Left kidney (tissue), 8 donors: ENCODE data around the gene PCDHA9. TPM values are rescaled to one million over a fixed set of nuclear protein-coding genes. Genes with fewer than 3 reads are reported as not detected.
"Not testable (repeated sequence)": the region's sequence is repeated elsewhere in the genome, so short reads cannot be mapped to it uniquely, and the experiment has no call there.

Experiments
- DNase-seq: peaks from one replicate; pipeline ENCODE4 v3.0.0-alpha.2; 2013
- long read RNA-seq, 8 donors: transcript quantifications; one replicate each; lab custom pipeline, GENCODE V29; 2026
- polyA plus RNA-seq: library from polyadenylated mRNA; unstranded; fragments of 120-200 nt; gene quantifications from one replicate; pipeline ENCODE4 v1.2.1, GENCODE V29; 2013; ENCODE audit not compliant: insufficient read length

PCDHA9 gene, protein sequence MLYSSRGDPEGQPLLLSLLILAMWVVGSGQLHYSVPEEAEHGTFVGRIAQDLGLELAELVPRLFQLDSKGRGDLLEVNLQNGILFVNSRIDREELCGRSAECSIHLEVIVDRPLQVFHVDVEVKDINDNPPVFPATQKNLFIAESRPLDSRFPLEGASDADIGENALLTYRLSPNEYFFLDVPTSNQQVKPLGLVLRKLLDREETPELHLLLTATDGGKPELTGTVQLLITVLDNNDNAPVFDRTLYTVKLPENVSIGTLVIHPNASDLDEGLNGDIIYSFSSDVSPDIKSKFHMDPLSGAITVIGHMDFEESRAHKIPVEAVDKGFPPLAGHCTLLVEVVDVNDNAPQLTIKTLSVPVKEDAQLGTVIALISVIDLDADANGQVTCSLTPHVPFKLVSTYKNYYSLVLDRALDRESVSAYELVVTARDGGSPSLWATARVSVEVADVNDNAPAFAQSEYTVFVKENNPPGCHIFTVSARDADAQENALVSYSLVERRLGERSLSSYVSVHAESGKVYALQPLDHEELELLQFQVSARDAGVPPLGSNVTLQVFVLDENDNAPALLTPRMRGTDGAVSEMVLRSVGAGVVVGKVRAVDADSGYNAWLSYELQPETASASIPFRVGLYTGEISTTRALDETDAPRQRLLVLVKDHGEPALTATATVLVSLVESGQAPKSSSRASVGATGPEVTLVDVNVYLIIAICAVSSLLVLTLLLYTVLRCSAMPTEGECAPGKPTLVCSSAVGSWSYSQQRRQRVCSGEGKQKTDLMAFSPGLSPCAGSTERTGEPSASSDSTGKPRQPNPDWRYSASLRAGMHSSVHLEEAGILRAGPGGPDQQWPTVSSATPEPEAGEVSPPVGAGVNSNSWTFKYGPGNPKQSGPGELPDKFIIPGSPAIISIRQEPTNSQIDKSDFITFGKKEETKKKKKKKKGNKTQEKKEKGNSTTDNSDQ
- 0.03 TPM for polyA plus RNA-seq
- long read RNA-seq, donor 1, result 0 reads
- long read RNA-seq, donor 2, result 0 reads
- long read RNA-seq, donor 3, result 0 reads
- long read RNA-seq, donor 4, result 0 reads
- long read RNA-seq, donor 5, result 0 reads
- long read RNA-seq, donor 6, result 0 reads
- long read RNA-seq, donor 7, result 0 reads
- long read RNA-seq, donor 8, result 0 reads

DNA sequence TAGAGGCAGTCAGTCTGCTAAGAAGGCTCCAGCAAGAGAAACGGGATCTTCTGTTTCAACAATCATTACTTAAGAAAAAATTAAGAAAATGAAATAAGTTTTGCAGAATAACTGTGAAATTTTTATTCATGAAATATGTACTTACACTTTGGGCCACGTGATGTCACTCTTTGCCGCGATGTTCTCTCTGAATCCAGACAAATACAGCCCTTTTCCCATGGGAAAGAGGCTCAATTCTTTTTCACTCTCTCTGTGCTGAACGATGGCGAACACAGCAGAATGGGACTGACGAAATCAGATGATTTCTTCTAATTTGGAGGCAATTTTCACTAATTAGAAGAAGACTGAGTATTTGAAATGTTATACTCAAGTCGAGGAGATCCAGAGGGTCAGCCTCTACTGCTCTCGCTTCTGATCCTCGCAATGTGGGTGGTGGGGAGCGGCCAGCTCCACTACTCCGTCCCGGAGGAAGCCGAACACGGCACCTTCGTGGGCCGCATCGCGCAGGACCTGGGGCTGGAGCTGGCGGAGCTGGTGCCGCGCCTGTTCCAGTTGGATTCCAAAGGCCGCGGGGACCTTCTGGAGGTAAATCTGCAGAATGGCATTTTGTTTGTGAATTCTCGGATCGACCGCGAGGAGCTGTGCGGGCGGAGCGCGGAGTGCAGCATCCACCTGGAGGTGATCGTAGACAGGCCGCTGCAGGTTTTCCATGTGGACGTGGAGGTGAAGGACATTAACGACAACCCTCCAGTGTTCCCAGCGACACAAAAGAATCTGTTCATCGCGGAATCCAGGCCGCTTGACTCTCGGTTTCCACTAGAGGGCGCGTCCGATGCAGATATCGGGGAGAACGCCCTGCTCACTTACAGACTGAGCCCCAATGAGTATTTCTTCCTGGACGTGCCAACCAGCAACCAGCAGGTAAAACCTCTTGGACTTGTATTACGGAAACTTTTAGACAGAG is at the start of gene PCDHA9:
TSS of gene PCDHA9 (plus strand) at position 244 of the 964 bp plus-strand sequence. CDS start at position 358, 114 bp downstream.
- not testable (repeated sequence) for DNase-seq

DNA sequence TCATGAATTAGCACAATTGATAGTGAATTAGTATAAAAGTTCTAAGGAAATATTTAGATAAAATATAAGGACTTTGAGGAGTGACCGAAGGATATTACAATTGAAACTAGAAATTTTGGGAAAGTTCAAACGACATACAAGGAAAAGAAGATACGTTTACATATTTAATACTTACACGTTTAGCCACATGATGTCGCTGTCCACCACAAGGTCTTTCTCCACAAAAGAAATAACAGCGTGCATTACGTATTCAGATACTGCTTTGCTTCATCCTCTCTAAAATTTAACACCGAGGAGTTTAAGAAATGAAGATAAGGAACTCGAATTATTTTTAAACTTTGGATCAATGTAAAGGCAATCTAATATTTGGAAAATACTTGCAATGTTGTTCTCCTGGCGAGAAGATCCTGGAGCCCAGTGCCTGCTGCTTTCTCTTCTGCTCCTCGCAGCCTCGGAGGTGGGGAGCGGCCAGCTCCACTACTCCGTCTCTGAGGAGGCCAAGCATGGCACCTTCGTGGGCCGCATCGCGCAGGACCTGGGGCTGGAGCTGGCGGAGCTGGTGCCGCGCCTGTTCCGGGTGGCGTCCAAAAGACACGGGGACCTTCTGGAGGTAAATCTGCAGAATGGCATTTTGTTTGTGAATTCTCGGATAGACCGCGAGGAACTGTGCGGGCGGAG is 47.2 kb upstream of the PCDHA9 start, which contains the start of gene PCDHA3:
TSS of gene PCDHA3 (plus strand) at position 242 of the 678 bp plus-strand sequence.
- no peak for DNase-seq

DNA sequence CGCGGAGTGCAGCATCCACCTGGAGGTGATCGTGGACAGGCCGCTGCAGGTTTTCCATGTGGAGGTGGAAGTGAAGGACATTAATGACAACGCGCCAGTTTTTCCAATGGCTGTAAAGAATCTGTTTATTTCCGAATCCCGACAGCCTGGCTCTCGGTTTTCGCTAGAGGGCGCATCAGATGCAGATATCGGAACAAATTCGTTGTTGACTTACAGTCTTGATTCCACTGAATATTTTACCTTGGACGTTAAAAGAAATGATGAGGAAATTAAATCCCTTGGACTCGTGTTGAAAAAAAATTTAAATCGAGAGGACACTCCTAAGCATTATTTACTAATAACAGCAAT is 46.7 kb upstream of the PCDHA9 start:
- DNase-seq, result no peak

DNA sequence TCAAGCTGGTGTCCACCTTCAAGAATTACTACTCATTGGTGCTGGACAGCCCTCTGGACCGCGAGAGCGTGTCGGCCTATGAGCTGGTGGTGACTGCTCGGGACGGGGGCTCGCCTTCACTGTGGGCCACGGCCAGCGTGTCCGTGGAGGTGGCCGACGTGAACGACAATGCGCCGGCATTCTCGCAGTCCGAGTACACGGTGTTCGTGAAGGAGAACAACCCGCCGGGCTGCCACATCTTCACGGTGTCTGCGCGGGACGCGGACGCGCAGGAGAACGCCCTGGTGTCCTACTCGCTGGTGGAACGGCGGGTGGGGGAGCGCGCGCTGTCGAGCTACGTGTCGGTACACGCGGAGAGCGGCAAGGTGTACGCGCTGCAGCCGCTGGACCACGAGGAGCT is 45.8 kb upstream of the PCDHA9 start:
- DNase-seq, result not testable (repeated sequence)

DNA sequence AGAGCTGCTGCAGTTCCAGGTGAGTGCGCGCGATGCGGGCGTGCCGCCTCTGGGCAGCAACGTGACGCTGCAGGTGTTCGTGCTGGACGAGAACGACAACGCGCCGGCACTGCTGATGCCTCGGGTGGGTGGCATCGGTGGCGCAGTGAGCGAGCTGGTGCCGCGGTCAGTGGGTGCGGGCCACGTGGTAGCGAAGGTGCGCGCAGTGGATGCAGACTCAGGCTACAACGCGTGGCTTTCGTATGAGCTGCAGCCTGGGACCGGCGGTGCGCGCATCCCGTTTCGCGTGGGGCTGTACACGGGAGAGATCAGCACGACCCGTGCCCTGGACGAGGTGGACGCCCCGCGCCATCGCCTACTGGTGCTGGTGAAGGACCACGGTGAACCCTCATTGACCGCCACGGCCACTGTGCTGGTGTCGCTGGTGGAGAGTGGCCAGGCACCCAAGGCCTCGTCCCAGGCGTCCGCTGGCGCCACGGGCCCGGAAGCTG is 45.4 kb upstream of the PCDHA9 start:
- DNase-seq, result no peak

DNA sequence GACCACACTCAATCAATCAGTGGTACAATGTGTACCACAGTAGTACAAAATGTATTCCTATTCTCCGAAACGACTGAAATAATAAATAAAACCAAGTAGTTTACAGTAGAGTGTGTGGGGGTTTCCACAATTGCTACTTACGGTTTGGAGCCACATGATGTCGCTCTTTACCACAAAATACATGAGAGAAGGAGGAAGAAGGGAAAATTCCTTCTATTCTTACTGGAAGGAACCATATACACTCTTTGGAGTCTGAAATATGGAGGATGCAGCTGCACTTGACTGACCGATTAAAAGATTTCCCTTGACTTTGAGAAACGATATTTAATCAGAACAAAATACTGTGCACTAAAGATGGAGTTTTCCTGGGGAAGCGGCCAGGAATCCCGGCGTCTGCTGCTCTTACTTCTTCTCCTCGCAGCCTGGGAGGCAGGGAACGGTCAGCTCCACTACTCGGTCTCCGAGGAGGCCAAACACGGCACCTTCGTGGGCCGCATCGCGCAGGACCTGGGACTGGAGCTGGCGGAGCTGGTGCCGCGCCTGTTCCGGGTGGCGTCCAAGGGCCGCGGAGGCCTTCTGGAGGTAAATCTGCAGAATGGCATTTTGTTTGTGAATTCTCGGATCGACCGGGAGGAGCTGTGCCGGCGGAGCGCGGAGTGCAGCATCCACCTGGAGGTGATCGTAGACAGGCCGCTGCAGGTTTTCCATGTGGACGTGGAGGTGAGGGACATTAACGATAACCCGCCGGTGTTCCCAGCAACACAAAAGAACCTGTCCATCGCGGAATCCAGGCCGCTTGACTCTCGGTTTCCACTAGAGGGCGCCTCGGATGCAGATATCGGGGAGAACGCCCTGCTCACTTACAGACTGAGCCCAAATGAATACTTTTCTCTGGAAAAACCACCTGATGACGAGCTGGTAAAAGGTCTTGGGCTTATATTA is 41.1 kb upstream of the PCDHA9 start, which contains the start of gene PCDHA4:
TSS of gene PCDHA4 (plus strand) at position 235 of the 942 bp plus-strand sequence.
- no peak for DNase-seq

DNA sequence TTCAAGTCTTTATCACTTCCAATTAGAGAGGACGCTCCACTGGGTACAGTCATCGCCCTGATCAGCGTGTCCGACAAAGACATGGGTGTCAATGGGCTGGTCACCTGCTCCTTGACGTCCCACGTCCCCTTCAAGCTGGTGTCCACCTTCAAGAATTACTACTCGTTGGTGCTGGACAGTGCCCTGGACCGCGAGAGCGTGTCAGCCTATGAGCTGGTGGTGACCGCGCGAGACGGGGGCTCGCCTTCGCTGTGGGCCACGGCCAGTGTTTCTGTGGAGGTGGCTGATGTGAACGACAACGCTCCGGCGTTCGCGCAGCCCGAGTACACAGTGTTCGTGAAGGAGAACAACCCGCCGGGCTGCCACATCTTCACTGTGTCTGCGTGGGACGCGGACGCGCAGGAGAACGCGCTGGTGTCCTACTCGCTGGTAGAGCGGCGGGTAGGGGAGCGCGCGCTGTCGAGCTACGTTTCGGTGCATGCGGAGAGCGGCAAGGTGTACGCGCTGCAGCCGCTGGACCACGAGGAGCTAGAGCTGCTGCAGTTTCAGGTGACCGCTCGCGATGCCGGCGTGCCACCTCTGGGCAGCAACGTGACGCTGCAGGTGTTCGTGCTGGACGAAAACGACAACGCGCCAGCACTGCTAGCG is 39.8 kb upstream of the PCDHA9 start:
- DNase-seq, result not testable (repeated sequence)

DNA sequence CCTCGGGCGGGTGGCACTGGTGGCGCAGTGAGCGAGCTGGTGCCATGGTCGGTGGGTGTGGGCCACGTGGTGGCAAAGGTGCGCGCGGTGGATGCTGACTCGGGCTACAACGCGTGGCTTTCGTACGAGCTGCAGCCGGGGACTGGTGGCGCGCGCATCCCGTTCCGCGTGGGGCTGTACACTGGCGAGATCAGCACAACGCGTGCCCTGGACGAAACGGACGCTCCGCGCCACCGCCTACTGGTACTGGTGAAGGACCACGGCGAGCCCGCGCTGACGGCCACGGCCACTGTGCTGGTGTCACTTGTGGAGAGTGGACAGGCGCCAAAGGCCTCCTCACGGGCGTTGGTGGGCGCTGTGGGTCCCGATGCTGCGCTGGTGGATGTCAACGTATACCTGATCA is 39.3 kb upstream of the PCDHA9 start:
- no peak for DNase-seq

DNA sequence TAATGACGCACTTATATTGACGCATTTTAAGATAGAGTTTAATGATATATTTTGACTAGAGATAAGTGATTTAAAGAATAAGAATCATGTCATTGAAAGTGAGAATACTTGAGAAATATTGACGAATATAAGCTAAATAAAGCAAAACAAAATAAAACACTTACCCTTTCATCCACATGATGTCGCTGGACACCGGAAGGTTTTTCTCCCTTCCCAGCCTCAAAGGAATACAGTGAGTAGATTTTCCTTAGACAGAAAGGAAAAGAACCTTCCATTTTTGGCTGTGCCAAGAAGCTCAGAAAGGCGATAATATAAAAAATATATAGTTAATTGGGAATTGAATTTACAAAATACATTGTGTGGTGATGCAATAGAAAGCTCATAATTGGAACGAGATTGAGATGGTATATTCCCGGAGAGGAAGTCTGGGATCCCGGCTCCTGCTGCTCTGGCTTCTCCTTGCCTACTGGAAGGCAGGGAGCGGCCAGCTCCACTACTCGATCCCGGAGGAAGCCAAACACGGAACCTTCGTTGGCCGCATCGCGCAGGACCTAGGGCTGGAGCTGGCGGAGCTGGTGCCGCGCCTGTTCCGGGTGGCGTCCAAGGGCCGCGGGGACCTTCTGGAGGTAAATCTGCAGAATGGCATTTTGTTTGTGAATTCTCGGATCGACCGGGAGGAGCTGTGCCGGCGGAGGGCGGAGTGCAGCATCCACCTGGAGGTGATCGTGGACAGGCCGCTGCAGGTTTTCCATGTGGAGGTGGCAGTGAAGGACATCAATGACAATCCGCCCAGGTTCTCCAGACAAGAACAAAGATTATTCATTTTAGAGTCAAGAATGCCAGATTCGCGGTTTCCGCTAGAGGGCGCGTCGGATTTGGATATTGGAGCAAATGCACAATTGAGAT is 26.6 kb upstream of the PCDHA9 start, which contains the start of gene PCDHA5:
TSS of gene PCDHA5 (plus strand) at position 239 of the 906 bp plus-strand sequence.
- DNase-seq, result no peak

DNA sequence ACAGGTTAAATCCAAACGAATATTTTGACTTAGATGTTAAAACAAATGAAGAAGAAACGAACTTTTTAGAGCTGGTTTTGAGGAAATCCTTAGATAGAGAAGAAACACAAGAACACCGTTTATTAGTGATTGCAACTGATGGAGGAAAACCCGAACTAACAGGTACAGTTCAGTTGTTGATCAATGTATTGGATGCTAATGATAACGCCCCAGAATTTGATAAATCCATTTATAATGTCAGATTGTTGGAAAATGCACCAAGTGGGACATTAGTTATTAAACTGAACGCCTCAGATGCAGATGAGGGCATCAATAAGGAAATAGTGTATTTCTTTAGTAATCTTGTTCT is 25.9 kb upstream of the PCDHA9 start:
- DNase-seq, result no peak

DNA sequence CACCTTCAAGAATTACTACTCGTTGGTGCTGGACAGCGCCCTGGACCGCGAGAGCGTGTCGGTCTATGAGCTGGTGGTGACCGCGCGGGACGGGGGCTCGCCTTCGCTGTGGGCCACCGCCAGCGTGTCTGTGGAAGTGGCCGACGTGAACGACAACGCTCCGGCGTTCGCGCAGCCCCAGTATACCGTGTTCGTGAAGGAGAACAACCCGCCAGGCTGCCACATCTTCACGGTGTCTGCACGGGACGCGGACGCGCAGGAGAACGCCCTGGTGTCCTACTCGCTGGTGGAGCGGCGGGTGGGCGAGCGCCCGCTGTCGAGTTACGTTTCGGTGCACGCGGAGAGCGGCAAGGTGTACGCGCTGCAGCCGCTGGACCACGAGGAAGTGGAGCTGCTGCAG is 25.2 kb upstream of the PCDHA9 start:
- DNase-seq, result not testable (repeated sequence)

DNA sequence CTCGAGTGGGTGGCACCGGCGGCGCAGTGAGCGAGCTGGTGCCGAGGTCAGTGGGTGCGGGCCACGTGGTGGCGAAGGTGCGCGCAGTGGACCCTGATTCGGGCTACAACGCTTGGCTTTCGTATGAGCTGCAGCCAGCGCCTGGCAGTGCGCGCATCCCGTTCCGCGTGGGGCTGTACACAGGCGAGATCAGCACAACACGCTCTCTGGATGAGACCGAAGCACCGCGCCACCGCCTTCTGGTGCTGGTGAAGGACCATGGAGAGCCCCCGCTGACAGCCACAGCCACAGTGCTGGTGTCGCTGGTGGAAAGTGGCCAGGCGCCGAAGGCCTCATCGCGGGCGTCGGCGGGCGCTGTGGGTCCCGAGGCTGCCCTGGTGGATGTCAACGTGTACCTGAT is 24.7 kb upstream of the PCDHA9 start:
- DNase-seq, result no peak

DNA sequence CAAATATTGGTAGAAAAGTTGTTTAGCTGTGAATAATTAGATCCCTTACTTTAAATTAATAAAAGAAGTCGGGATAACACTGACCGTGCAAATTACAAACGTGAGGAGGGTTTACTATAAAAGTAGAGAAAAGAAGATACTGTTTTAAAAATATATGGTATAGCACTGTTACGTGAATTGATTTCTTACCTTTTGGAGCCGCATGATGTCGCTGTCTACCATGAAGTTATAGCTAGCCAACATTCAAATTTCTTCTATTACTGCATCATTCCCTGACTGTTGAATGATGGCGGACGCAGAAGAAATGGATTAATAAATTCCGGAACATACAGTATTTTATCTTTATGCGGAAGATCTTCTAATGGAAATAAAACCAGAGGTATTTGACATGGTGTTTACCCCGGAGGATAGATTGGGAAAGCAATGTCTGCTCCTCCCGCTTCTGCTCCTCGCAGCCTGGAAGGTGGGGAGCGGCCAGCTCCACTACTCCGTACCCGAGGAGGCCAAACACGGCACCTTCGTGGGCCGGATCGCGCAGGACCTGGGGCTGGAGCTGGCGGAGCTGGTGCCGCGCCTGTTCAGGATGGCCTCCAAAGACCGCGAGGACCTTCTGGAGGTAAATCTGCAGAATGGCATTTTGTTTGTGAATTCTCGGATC is 20.3 kb upstream of the PCDHA9 start, which contains the start of gene PCDHA6:
TSS of gene PCDHA6 (plus strand) at position 257 of the 658 bp plus-strand sequence. CDS start at position 389, 132 bp downstream.
- DNase-seq, result no peak

DNA sequence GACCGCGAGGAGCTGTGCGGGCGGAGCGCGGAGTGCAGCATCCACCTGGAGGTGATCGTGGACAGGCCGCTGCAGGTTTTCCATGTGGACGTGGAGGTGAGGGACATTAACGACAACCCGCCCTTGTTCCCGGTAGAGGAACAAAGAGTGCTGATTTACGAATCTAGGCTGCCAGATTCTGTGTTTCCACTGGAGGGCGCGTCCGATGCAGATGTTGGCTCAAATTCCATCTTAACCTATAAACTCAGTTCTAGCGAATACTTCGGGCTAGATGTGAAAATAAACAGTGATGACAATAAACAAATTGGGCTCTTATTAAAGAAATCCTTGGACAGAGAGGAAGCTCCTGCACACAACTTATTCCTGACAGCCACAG is 19.8 kb upstream of the PCDHA9 start:
- no peak for DNase-seq

DNA sequence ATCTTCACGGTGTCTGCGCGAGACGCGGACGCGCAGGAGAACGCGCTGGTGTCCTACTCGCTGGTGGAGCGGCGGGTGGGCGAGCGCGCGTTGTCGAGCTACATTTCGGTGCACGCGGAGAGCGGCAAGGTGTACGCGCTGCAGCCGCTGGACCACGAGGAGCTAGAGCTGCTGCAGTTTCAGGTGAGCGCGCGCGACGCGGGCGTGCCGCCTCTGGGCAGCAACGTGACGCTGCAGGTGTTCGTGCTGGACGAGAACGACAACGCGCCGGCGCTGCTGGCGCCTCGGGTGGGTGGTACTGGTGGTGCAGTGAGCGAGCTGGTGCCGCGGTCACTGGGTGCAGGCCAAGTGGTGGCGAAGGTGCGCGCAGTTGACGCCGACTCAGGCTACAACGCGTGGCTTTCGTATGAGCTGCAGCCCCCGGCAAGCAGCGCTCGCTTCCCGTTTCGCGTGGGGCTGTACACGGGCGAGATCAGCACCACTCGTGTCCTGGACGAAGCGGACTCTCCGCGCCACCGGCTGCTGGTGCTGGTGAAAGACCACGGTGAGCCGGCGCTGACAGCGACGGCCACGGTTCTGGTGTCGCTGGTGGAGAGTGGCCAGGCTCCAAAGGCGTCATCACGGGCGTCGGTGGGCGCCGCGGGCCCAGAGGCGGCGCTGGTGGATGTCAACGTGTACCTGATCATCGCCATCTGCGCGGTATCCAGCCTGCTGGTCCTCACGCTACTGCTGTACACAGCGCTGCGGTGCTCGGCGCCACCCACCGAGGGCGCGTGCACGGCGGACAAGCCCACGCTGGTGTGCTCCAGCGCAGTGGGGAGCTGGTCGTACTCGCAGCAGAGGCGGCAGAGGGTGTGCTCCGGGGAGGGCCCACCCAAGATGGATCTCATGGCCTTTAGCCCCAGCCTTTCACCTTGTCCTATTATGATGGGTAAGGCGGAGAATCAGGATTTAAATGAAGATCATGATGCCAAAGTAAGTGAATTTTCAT is 18.4 kb upstream of the PCDHA9 start:
- not testable (repeated sequence) for DNase-seq

DNA sequence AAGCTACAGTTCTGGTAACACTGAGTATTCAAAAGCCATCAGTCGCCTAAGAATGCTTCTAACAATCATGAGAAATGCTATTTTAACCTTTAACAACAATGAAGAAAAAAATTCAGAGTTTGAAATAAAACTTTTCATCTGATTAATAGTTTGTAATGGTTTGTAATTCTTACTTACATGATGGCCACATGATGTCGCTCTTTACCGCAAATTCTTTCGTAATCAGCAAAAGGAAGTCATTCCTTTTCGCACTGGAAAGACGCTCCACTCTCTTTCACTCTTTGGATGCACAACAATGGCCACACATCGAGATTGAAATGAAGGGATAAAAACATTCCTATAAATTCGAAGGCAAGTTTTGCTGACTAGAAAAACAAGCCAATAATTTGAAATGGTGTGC is 14.2 kb upstream of the PCDHA9 start, which contains the start of gene PCDHA7:
TSS of gene PCDHA7 (plus strand) at position 277 of the 400 bp plus-strand sequence. CDS start at position 392, 115 bp downstream.
- DNase-seq, result no peak
